DOHH2 (cell line): ENCODE results near the gene SST.

Experiments
- EZH2phosphoT487 ChIP-seq: fragments of 200-600 bp; sonication (generic); IDR thresholded peaks from 2 replicates; pipeline ENCODE4 v1.6.1; 2017; ENCODE audit warnings: borderline replicate concordance, mild to moderate bottlenecking, antibody characterized with exemption, low read length, moderate library complexity, mixed read lengths
- TF ChIP-seq, protein P1 (sequence below): fragments of 200-600 bp; sonication (generic); IDR thresholded peaks from one replicate; pipeline ENCODE4 v1.5.1; 2014; ENCODE audit warnings: antibody characterized with exemption, mild to moderate bottlenecking, low read depth, low read length; ENCODE audit not compliant: poor library complexity, severe bottlenecking

DNA sequence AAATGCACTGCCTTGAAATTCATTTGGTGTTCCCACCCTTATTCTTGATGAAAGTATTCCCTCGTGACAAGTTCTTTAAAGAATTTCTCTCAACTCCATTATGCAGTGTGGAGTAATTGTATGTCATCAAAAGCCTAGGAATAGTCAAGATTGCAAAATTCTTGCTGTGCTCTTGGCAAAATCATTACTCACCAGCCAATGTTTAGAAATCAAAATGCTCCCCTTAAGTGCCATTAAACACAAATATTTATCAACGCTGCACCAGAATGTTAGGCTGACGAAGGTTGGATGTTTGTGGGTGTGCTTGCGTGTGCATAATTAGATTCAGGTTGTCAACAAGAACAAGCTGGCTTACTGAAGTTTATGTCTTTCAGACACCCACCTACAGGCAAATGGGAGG lies 40.5 kb downstream of the SST start:
- TF ChIP-seq, protein P1, sequence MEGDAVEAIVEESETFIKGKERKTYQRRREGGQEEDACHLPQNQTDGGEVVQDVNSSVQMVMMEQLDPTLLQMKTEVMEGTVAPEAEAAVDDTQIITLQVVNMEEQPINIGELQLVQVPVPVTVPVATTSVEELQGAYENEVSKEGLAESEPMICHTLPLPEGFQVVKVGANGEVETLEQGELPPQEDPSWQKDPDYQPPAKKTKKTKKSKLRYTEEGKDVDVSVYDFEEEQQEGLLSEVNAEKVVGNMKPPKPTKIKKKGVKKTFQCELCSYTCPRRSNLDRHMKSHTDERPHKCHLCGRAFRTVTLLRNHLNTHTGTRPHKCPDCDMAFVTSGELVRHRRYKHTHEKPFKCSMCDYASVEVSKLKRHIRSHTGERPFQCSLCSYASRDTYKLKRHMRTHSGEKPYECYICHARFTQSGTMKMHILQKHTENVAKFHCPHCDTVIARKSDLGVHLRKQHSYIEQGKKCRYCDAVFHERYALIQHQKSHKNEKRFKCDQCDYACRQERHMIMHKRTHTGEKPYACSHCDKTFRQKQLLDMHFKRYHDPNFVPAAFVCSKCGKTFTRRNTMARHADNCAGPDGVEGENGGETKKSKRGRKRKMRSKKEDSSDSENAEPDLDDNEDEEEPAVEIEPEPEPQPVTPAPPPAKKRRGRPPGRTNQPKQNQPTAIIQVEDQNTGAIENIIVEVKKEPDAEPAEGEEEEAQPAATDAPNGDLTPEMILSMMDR, result no peak
- TF ChIP-seq EZH2phosphoT487, result no peak
